NCI-H2081 (cell line): ENCODE data around the gene CCNL2.

ENCODE experiments used
- DNase-seq, 2 experiments: peaks; one replicate each; lab custom pipeline; 2025; lab: John Stamatoyannopoulos, UW

CCNL2 gene

GRCh38 chr1:1356166-1356795, 42.9 kb downstream of the CCNL2 start:
- DNase-seq = no peak

DNA sequence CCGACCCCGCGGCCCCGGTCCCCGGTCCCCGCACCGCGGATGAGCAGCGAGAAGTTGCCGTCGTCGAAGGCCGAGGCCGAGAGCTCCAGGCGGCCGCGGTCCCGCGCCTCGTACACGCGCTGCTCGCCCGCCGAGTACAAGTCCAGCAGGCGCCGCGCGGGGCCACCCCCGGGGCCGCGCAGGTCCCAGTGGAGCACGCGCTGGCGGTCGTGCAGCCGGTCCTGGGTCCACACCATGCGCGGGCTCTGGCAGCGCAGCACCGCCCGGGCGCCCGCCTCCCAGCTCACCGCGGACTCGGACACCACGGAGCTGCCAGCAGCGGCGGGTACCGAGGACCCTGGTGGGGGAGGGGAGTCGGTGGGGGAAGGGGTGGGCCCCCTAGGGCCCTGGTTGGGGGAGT, 43.7 kb downstream of the CCNL2 start:
- peak in 1 of 2 experiments; percentile 15 for DNase-seq

GRCh38 chr1:1354271-1355247, 44.6 kb downstream of the CCNL2 start:
- no peak for DNase-seq

- peak in 1 of 2 experiments; percentile 21 for DNase-seq
These were observed 45.6 kb downstream of the CCNL2 start for GRCh38 chr1:1353389-1354151.

GRCh38 chr1:1352786-1353388, 46.2 kb downstream of the CCNL2 start:
- no peak for DNase-seq

- DNase-seq = no peak
These were observed 47.4 kb downstream of the CCNL2 start for GRCh38 chr1:1351511-1352427.

- DNase-seq = peak; percentile 47 to 55
These were observed 49.7 kb downstream of the CCNL2 start, which contains the start of gene DVL1 for GRCh38 chr1:1349256-1350012. Gene DVL1 (minus strand): TSS chr1:1349418. CDS start chr1:1349065, 353 bp downstream.

GRCh38 chr1:1348420-1349255, 50.5 kb downstream of the CCNL2 start:
- DNase-seq = no peak

DNA sequence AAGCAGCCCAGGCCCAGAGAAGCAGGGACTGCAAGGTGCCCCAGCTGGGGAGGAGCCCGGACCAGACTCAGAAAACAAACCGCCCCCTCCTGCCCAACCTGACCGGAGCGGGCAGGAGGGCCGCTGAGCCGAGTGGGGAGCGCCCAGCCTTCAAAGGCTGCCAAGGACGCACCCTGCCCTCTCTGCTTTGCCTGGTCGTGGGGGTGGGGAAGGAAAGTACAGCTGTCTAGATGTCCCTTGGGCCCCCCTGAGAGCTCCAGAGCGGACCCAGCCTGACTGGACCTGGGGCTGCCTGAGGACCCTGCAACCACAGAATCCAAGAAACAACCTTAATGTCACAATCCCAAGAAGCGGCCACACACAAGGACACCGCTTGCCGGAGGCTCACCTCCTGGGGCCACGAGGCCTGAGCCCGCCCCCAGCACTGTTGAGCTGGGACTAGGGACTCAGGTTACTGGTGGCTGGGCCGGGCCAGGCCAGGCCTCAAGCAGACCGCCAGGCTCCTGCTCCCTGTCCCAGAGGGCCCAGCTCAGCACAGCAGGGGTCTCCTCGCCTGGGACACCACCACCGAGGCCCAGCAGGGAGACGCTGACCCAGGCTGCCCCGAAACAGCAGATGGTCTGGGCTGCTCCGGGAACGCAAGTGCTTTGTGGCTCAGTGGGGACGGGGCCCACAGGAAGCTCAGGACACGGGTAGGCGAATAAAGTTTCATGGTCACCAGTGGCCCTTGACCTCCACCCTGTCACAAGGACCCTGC, 51.3 kb downstream of the CCNL2 start:
- DNase-seq = no peak

GRCh38 chr1:1347026-1347595, 52.0 kb downstream of the CCNL2 start:
- no peak for DNase-seq

GRCh38 chr1:1346501-1346890, 52.6 kb downstream of the CCNL2 start:
- no peak for DNase-seq

DNA sequence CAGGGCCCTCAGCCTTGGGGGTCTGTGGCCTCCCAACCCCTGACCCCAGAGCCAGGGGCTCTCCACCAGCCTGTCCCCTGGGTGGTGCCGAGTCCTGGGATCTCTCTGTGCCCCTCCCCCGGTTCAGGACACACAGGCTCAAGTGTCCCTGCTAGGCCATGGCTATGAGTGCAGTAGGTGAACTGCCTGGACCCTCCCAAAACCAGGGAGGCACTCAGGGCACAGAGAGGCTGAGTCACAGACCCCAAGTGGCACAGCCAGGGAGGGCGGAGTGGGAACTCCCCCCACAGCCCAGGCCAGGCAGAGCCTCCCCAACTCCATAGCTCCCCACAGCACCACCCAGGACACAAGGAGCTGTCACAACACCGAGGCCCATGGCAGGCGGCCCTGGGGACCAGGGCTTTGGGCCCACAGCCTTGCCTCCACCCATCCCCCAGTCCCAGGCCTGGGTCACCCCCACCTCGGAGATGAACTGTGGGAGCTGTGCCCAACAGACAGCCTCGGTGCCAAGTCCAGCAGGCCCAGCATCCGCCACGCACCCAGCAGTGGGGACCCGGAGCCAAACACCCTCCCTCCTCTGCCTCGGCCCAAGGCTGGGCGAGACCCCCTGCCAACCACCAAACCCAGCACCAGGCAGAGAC, 53.2 kb downstream of the CCNL2 start:
- no peak for DNase-seq

- DNase-seq = no peak
These were observed 53.8 kb downstream of the CCNL2 start for GRCh38 chr1:1345384-1345783.

- DNase-seq = no peak
These were observed 54.3 kb downstream of the CCNL2 start for GRCh38 chr1:1344655-1345361.

- no peak for DNase-seq
These were observed 55.2 kb downstream of the CCNL2 start for GRCh38 chr1:1343811-1344421.

- no peak for DNase-seq
These were observed 56.5 kb downstream of the CCNL2 start for GRCh38 chr1:1342584-1343115.
